GM21360 (cell line): ENCODE results near the gene WDR31.

ENCODE experiments used
- ATAC-seq: cut with Tn5 transposase; IDR thresholded peaks from one replicate; pipeline ENCODE4 v1.9.1; 2021; ENCODE audit warnings: mild to moderate bottlenecking, moderate library complexity; ENCODE audit not compliant: unreplicated experiment

WDR31 gene

GRCh38 chr9:113341712-113342410 lies 1.8 kb upstream of the WDR31 start:
- no peak for ATAC-seq

- no peak for ATAC-seq
Measured at GRCh38 chr9:113337714-113338113, 2.4 kb downstream of the WDR31 start.

GRCh38 chr9:113331780-113332179 lies 8.3 kb downstream of the WDR31 start:
- ATAC-seq: no peak

- ATAC-seq: no peak
Measured at GRCh38 chr9:113328045-113328782, 11.9 kb downstream of the WDR31 start.

GRCh38 chr9:113326230-113326629 lies 13.8 kb downstream of the WDR31 start:
- ATAC-seq: no peak

- no peak for ATAC-seq
Measured at GRCh38 chr9:113322671-113323070, 17.4 kb downstream of the WDR31 start.

GRCh38 chr9:113320051-113320450 lies 20.0 kb downstream of the WDR31 start:
- no peak for ATAC-seq

GRCh38 chr9:113319054-113319453 lies 21.0 kb downstream of the WDR31 start:
- no peak for ATAC-seq

- ATAC-seq: no peak
Measured at GRCh38 chr9:113317777-113318176, 22.3 kb downstream of the WDR31 start.

GRCh38 chr9:113316030-113316429 lies 24.0 kb downstream of the WDR31 start:
- ATAC-seq: no peak

- no peak for ATAC-seq
Measured at GRCh38 chr9:113315231-113315630, 24.8 kb downstream of the WDR31 start.

- no peak for ATAC-seq
Measured at GRCh38 chr9:113313261-113313660, 26.8 kb downstream of the WDR31 start.

- no peak for ATAC-seq
Measured at GRCh38 chr9:113311961-113312360, 28.1 kb downstream of the WDR31 start.

- no peak for ATAC-seq
Measured at GRCh38 chr9:113310538-113310937, 29.5 kb downstream of the WDR31 start.

GRCh38 chr9:113309204-113309813 lies 30.8 kb downstream of the WDR31 start:
- ATAC-seq: no peak

GRCh38 chr9:113307396-113307975 lies 32.6 kb downstream of the WDR31 start:
- no peak for ATAC-seq

- no peak for ATAC-seq
Measured at GRCh38 chr9:113306566-113306965, 33.5 kb downstream of the WDR31 start.

- no peak for ATAC-seq
Measured at GRCh38 chr9:113302792-113303418, 37.2 kb downstream of the WDR31 start, which contains the start of gene RNF183. RNF183 (minus strand) TSS chr9:113303376; CDS start chr9:113298184, 5,192 bp downstream.

- no peak for ATAC-seq
Measured at GRCh38 chr9:113301548-113301947, 38.5 kb downstream of the WDR31 start.

- ATAC-seq: no peak
Measured at GRCh38 chr9:113299800-113300292, 40.2 kb downstream of the WDR31 start.
